Cardiac muscle cell (in vitro differentiated cells and primary cell): ENCODE measurements around the gene NRXN2. TPM values are rescaled to one million over a fixed set of nuclear protein-coding genes. Genes with fewer than 3 reads are reported as not detected.

Experiments used
- DNase-seq, 2 donors: peaks; one replicate each; pipeline versions ENCODE4 v3.0.0 to v3.0.0-alpha.2; 2010 to 2017; ENCODE audit warnings: low read depth in 1 of 2, low spot score in 1 of 2
- H3K27ac ChIP-seq: fragments of 200-600 bp; sonication (generic); 2 replicates; pipeline ENCODE4 v1.5.1; 2016
- H3K27me3 ChIP-seq: fragments of 200-600 bp; sonication (generic); 2 replicates; pipeline ENCODE4 v1.6.0; 2016; ENCODE audit warnings: control low read depth
- H3K36me3 ChIP-seq: fragments of 200-600 bp; sonication (generic); 2 replicates; pipeline ENCODE4 v1.5.1; 2016; ENCODE audit warnings: control low read depth
- H3K4me1 ChIP-seq: fragments of 200-600 bp; sonication (generic); 2 replicates; pipeline ENCODE4 v1.8.1; 2017; ENCODE audit warnings: low read depth, mild to moderate bottlenecking, mixed run types
- H3K4me3 ChIP-seq: fragments of 200-600 bp; sonication (generic); 2 replicates; pipeline ENCODE4 v1.5.1; 2016; ENCODE audit warnings: mild to moderate bottlenecking
- H3K9me3 ChIP-seq: fragments of 200-600 bp; sonication (generic); 2 replicates; pipeline ENCODE4 v1.5.1; 2017; ENCODE audit warnings: low read depth, mild to moderate bottlenecking, control low read depth
- polyA plus RNA-seq: library from polyadenylated mRNA; unstranded; fragments of >200 nt; fragmentation: Nextera tagmentation; extraction: Ambion mirVana; gene quantifications from 2 replicates; pipeline ENCODE4 v1.2.1, GENCODE V29; 2016
- total RNA-seq: library from RNA; depleted of rRNA; stranded (reverse); fragments of >200 nt; gene quantifications from 2 replicates; pipeline ENCODE4 v1.2.3, GENCODE V29; 2016
- TF ChIP-seq, protein P1 (sequence below): IDR thresholded peaks from 2 replicates; pipeline ENCODE4 v1.5.1; 2012; ENCODE audit warnings: low read depth, mild to moderate bottlenecking, low read length

The NRXN2 gene
- total and polyA plus RNA-seq, 2 experiments from 2014 or later, result 1.2 to 1.3 TPM

DNA sequence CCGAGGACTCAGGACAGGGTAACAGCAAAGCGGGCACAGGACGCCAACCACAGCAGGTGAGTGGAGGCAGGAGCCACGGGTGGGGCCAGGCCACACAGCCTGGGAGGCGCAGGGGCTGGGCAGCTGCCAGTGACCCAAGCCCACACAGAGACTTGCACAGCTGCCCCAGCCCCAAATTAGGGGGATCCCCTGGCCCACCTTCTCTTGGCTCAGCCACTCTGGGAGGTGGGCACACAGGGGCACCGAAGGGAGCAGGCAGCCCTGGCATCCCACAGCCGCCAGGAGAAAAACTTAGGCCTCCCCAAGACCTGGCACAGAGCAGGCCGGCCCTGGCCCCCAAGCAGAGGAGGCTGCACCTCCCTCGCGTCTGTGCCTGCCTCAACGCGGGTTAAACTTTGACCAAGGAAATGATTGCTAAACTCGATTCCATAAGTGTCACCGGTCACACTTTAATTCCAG is 132.2 kb downstream of the NRXN2 start, which contains the start of gene SLC22A12:
SLC22A12 (plus strand) TSS at position 458 of the 459 bp plus-strand sequence. CDS start 337 bp downstream, outside the sequence.
- Histone ChIP-seq H3K9me3 (no peaks in the 10 kb centered on the region), H3K27me3 (no peaks in the 10 kb centered on the region), H3K4me1 (no peaks in the 10 kb centered on the region), H3K27ac (no peak within 1 kb of the TSS), H3K4me3 (no peak within 1 kb of the TSS), H3K36me3 (no peaks in the 10 kb centered on the region)
- no peak for DNase-seq
- TF ChIP-seq, protein P1, sequence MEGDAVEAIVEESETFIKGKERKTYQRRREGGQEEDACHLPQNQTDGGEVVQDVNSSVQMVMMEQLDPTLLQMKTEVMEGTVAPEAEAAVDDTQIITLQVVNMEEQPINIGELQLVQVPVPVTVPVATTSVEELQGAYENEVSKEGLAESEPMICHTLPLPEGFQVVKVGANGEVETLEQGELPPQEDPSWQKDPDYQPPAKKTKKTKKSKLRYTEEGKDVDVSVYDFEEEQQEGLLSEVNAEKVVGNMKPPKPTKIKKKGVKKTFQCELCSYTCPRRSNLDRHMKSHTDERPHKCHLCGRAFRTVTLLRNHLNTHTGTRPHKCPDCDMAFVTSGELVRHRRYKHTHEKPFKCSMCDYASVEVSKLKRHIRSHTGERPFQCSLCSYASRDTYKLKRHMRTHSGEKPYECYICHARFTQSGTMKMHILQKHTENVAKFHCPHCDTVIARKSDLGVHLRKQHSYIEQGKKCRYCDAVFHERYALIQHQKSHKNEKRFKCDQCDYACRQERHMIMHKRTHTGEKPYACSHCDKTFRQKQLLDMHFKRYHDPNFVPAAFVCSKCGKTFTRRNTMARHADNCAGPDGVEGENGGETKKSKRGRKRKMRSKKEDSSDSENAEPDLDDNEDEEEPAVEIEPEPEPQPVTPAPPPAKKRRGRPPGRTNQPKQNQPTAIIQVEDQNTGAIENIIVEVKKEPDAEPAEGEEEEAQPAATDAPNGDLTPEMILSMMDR, result no peak

DNA sequence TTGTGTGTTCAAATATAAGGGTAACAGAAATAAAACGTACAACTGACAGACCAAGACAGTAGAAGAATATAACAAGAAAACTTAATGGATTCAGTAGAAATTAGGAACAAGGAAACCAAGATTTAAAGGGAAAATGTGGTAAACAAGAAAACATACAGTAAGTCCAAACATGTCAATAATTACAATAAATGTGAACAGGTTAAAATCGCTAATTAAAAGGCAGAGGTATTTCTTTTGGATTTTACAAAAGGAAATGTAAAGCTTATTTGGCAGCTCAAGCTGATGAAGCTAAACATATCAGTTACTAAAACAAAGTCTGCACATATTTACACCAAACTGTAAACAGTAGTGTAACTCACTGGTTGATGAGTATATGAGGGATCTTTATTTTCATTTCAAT is 134.3 kb downstream of the NRXN2 start:
- Histone ChIP-seq H3K4me3 (no peak overlapping the region), H3K4me1 (no peaks in the 10 kb centered on the region), H3K27me3 (no peaks in the 10 kb centered on the region), H3K9me3 (no peaks in the 10 kb centered on the region), H3K27ac (no peak overlapping the region), H3K36me3 (no peaks in the 10 kb centered on the region)
- DNase-seq, result no peak
- TF ChIP-seq, protein P1, result no peak

DNA sequence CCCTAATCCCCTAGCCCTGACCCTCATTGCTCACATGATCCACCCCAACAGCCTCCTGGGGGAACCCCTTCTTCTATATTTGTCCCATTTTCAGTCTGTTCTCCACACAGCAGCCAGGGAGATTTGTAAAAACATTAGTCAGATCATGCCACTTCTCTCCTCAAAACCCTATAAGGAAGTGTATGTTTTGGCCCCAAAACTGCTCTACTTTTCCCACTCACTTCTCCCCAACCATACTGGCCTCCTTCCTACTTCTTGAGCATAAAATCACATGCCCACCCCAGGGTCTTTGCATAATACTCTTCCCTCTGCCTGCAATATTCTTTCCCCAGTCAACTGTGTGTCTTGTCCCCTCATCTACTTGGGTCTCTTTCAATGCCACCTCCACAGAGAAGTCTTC is 136.6 kb downstream of the NRXN2 start:
- DNase-seq, result no peak
- H3K9me3 ChIP-seq, result no peaks in the 10 kb centered on the region
- TF ChIP-seq, protein P1, result no peak

DNA sequence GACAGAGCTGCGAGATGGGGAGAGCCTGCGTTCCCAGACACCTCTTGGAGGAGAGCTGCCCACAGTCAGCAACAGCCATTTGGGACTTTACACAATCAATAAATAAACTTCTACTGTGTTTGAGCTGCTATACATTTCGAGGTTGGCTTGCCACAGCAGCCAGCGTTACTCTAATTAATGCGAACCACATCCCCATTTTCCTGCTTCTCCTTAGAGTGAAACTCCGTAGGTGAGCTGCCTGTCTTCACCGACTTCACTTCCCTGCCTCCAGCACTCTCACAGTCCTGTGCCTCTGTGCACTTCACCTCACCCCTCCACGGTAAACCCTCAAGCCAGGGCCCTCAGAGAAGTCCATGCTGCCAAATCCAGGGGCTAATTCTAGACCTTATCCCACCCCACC is 137.8 kb downstream of the NRXN2 start:
- no peaks in the 10 kb centered on the region for H3K9me3 ChIP-seq
- DNase-seq, result no peak
- no peaks in the 10 kb centered on the region for H3K27me3 ChIP-seq
- H3K4me1 ChIP-seq, result no peaks in the 10 kb centered on the region
- no peak overlapping the region for H3K4me3 ChIP-seq
- TF ChIP-seq, protein P1, result no peak
- no peak overlapping the region for H3K27ac ChIP-seq
- H3K36me3 ChIP-seq, result no peaks in the 10 kb centered on the region

More for the DNA sequence above, 136.6 kb downstream of the NRXN2 start:
- H3K4me1 ChIP-seq, result no peaks in the 10 kb centered on the region
- H3K27ac ChIP-seq, result no peak overlapping the region
- H3K36me3 ChIP-seq, result no peaks in the 10 kb centered on the region
- no peak overlapping the region for H3K4me3 ChIP-seq
- no peaks in the 10 kb centered on the region for H3K27me3 ChIP-seq

DNA sequence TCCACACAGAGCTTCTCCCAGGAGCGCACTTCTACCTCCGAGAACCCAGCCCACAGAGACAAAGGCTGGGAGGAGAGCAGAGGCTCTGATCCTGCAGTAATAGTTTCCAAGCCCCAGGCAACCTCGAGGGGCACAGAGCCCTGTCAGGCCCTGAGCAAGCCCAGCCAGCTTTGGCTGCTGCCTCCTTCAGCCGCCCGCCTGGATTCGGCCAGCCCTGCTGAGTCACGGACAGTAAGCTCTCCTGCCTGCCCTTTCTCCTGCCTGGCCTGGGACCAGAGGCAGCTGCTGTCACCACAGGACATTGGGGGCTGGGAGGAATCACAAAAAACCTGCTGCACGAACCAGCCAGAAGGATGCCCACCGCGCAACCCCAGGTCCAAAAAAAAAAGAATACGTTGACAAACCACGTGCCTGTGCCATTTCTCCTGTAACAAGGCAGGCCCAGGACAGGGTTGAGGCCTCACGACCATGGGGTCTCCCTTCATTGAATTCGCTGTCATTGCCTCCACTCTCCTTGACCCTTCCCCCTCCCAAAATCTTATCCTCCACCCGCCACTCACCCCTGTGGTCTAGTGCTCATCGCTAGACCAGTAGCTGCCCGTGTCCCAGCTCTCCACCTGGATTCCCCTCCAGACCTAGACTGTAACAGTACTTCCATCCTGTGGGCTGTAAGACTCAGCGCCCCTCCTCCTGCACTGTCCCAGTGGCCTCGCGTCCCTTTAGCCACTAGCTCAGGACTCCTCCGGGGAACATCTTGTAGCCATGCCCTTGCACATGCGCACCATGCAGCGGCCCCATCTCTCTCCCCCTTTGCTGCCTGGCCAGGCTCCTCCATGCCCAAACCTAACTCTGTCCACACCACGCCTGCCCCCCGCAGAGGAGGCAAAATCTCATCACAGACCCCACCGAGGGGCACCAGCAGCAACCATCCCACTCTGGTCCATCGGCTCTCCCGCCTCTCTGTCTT is 139.4 kb downstream of the NRXN2 start:
- peak in 1 of 2 donors; percentile 54 for DNase-seq
- no peaks in the 10 kb centered on the region for H3K4me1 ChIP-seq
- H3K9me3 ChIP-seq, result no peaks in the 10 kb centered on the region
- H3K27me3 ChIP-seq, result no peaks in the 10 kb centered on the region
- TF ChIP-seq, protein P1, result no peak
- H3K27ac ChIP-seq, result no peak overlapping the region
- no peaks in the 10 kb centered on the region for H3K36me3 ChIP-seq
- H3K4me3 ChIP-seq, result no peak overlapping the region
